GM20000 (cell line): Measurements from ENCODE around the gene HAGH.

Experiments
- DNase-seq: peaks from one replicate; pipeline ENCODE4 v3.0.0; 2012; ENCODE audit warnings: low spot score
- CTCF ChIP-seq: IDR thresholded peaks from 2 replicates; pipeline ENCODE4 v1.5.1; 2012; ENCODE audit warnings: mild to moderate bottlenecking, control low read depth; ENCODE audit errors: extremely low read depth, missing control alignments

Gene HAGH

DNA sequence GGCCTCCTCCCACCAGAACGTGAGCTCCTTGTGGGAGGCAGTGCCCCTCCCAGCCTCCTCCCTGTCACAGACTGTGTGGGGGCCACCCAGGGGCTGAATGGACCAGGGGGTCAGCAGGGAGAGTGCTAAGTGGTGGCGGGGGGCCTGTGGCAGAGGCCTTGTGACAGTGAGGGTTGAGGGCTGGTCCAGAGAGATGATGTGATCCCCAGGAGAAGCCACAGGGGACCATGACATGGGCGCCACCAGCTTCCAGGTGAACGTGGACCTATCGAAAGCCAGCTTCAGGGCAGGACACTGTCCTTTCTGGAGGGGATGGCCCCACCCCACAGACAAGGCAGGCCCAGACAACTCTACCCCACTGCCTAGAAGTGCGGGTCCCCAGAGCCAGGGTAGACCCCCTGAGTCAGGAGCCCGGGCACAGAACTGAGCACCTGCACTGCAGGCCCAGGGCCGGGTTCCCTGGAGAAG is 47.4 kb downstream of the HAGH start:
- DNase-seq = no peak
- TF ChIP-seq CTCF = no peak

DNA sequence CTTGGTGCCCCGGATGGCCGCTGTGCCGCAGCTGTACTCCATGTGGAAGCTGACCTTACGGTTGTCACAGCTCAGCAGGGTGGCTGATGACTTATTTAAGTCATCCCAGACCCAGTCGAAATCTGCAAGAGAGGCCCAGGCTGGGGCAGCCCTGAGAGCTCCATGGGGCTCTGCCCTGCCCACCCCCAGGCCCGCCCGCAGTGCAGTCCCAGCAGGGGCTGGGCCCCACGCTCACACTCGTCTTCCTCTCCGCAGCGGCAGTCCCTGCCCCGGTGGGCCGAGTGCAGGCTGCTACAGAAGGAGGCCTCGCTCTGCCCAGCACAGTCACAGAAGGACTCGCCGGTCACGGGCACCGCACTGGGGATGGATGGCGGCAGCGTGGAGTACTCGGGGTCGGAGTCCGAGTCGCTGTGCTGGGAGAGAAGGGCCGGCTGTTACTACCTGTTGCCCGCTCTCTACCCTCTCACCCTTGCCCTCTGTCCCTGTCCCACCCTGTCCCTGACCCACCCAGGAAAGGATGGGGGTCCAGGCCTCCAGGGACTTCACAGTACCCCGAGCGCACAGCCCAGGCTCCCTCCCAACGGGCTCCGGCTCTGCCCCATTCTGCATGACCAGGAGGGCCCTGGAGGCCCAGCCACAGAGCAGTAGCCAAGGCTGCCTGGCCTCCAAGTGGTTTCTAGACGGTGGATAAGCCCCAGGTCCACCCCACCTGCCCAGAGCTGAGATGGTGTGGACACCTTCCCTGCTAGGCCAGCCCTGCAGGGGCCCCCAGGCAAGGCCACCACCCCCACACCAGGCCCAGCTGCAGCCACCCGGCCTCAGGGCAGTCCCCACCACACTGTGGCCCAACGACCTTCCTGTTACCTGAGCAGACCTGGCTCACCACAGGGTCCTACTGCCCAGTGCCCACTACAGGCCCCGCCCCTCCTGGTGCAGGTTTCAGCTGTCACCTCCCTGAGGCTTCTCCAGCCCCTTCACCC is 48.1 kb downstream of the HAGH start:
- no peak for DNase-seq
- TF ChIP-seq CTCF = no peak

DNA sequence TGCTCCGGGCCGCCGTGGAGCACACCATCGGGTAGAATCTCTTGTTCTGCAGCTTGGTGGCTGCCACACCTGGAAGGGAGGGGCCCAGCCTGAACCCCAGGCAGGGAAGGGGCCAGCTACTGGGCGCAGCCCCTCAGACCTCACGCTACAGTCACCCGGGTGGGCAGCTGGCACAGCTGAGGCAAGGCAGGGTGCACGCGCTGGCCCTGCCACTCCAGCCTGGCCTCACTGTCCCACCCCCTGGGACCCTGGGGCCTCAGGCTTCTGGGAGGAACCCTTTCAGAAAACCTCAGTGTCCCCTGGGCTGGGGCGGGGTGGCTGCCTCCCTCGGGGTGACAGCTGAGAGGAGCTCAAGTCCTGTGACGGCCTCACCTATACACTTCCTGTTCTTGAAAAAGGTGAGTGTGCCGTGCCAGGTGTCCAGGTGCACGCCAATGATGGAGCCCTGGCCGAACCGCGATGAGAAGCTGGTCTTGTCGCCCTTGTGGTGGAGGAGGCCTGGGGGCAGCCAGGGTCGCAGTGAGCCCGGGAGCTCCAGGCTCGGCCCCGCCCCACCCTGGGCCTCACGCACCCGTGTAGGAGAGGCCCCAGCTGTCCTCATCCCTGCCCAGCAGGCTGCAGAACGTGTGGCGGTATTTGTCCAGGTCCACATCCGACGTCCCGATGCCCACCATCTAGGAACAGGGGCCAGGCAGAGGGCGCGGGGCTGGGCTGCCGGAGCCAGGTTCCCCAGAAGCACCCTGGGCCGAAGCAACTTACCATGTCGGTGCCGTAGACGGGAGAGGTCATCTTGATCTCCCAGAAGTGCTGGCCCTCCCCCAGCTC is 49.0 kb downstream of the HAGH start:
- no peak for TF ChIP-seq CTCF
- no peak for DNase-seq

GRCh38 chr16:1776991-1777374 is 49.6 kb downstream of the HAGH start:
- no peak for TF ChIP-seq CTCF
- DNase-seq = no peak

GRCh38 chr16:1776672-1776955 is 50.0 kb downstream of the HAGH start:
- no peak for TF ChIP-seq CTCF

DNA sequence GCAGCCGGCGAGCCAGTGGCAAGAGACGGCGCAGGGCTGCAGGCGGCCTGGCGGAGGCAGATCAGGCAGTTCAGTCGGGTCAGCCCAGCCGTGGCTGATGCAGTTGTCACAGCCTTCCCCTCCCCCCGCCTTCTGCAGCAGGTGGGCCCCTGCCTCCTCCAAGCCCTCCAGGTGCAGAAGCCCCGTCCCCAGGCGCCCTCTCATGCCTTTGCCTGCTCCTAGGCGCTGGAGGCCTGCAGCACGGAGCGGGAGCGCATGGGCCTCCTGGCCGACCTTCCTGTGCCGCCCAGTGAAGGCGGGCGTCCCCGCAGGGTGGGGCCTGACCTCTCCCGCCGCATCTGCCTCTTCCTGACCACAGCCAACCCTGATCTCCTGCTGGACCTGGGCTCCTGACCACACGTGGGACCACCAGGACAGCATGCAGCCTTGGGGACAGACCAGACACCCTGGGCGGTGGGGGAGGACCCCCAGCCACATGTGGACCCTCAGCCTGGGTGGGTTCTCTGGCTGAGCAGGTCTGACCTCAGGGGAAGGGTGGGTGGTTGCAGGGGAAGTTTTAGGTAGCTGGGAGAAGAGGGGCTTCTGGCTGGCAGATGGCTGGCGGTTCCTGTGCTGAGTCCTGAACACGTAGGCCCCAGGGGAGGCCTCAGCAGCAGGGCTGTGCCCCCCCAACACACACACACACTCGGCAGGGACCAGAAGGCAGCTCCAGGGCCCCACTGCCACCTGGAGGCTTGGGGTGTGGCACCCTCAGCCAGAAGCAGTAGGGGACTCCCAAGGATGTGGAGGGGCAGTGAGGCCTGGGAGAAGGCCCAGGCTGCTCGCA is 50.6 kb downstream of the HAGH start:
- no peak for DNase-seq
- TF ChIP-seq CTCF = no peak

More at GRCh38 chr16:1776672-1776955, 50.0 kb downstream of the HAGH start:
- DNase-seq = no peak
